Measurements from ENCODE around the gene KCNN1. TPM values are rescaled to one million over a fixed set of nuclear protein-coding genes. Genes with fewer than 3 reads are reported as not detected.

KCNN1 gene
- polyA plus RNA-seq, 1 donor from 2014 or later, result 9.9 TPM

GRCh38 chr19:17988161-17988560 lies 21.3 kb downstream of the KCNN1 start:
- no peaks in the 10 kb centered on the region for H3K36me3 ChIP-seq (ENCODE audit: insufficient read depth, low read length)
- no peaks in the 10 kb centered on the region for H3K9me3 ChIP-seq (ENCODE audit: low read length)

GRCh38 chr19:17989425-17990094 lies 22.7 kb downstream of the KCNN1 start:
- H4K20me1 ChIP-seq (ENCODE audit: insufficient read depth), result no peaks in the 10 kb centered on the region
- H3K36me3 ChIP-seq (ENCODE audit: insufficient read depth, low read length), result no peaks in the 10 kb centered on the region
- H3K4me3 ChIP-seq (ENCODE audit: low read length), result no peak overlapping the region
- no peak overlapping the region for H3K4me2 ChIP-seq (ENCODE audit: low read length)
- H3K9me2 ChIP-seq (ENCODE audit: insufficient read depth, low read length), result no peaks in the 10 kb centered on the region
- no peaks in the 10 kb centered on the region for H3F3A ChIP-seq (ENCODE audit: insufficient read depth, low read length, poor library complexity, severe bottlenecking)
- no peak overlapping the region for H3K9ac ChIP-seq (ENCODE audit: low read length)
- TF ChIP-seq RAD21 (conservative IDR thresholded peaks at IDR 0.05) (no peak), MXI1 (conservative IDR thresholded peaks at IDR 0.05; ENCODE audit: poor library complexity, severe bottlenecking) (no peak), CTCF (IDR thresholded peaks at IDR 0.05; ENCODE audit: poor library complexity, severe bottlenecking) (no peak), POLR2AphosphoS5 (IDR thresholded peaks at IDR 0.05) (no peak), TAF1 (IDR thresholded peaks at IDR 0.05; ENCODE audit: low read depth) (no peak), REST (IDR thresholded peaks at IDR 0.05; ENCODE audit: borderline replicate concordance) (no peak)
- no peak overlapping the region for H3K27ac ChIP-seq (ENCODE audit: low read length)
- no peaks in the 10 kb centered on the region for H3K9me3 ChIP-seq (ENCODE audit: low read length)
- H3K79me2 ChIP-seq (replicated peaks; ENCODE audit: insufficient read depth, low read length), result no peaks in the 10 kb centered on the region
- no peaks in the 10 kb centered on the region for H3K27me3 ChIP-seq (ENCODE audit: insufficient read depth, low read depth, low read length)
- H2AFZ ChIP-seq (ENCODE audit: low read depth, low read length), result no peak overlapping the region

More at GRCh38 chr19:17988161-17988560, 21.3 kb downstream of the KCNN1 start:
- Histone ChIP-seq H3F3A (ENCODE audit: insufficient read depth, low read length, poor library complexity, severe bottlenecking) (no peaks in the 10 kb centered on the region), H4K20me1 (ENCODE audit: insufficient read depth) (no peaks in the 10 kb centered on the region), H3K4me2 (ENCODE audit: low read length) (no peak overlapping the region), H3K9ac (ENCODE audit: low read length) (no peak overlapping the region), H3K27ac (ENCODE audit: low read length) (no peak overlapping the region), H3K4me3 (ENCODE audit: low read length) (no peak overlapping the region), H3K9me2 (ENCODE audit: insufficient read depth, low read length) (no peaks in the 10 kb centered on the region), H3K79me2 (replicated peaks; ENCODE audit: insufficient read depth, low read length) (no peaks in the 10 kb centered on the region), H3K27me3 (ENCODE audit: insufficient read depth, low read depth, low read length) (no peaks in the 10 kb centered on the region), H2AFZ (ENCODE audit: low read depth, low read length) (no peak overlapping the region)
- TF ChIP-seq RAD21 (conservative IDR thresholded peaks at IDR 0.05), result no peak
- TF ChIP-seq SMC3 (conservative IDR thresholded peaks at IDR 0.05; ENCODE audit: poor library complexity), result no peak
- no peak for TF ChIP-seq CTCF (IDR thresholded peaks at IDR 0.05; ENCODE audit: poor library complexity, severe bottlenecking)
- TF ChIP-seq POLR2AphosphoS5 (IDR thresholded peaks at IDR 0.05), result no peak
- no peak for TF ChIP-seq MXI1 (conservative IDR thresholded peaks at IDR 0.05; ENCODE audit: poor library complexity, severe bottlenecking)
- TF ChIP-seq REST (IDR thresholded peaks at IDR 0.05; ENCODE audit: borderline replicate concordance), result no peak
- TF ChIP-seq EP300 (conservative IDR thresholded peaks at IDR 0.05; ENCODE audit: poor library complexity, severe bottlenecking), result no peak
- TF ChIP-seq EZH2 (IDR thresholded peaks at IDR 0.05; ENCODE audit: borderline replicate concordance, insufficient read depth, low read length, poor library complexity, severe bottlenecking), result no peak
- no peak for TF ChIP-seq TAF1 (IDR thresholded peaks at IDR 0.05; ENCODE audit: low read depth)

All from neural cell (in vitro differentiated cells).